GM23248 (cell line): Measurements from ENCODE around the gene GALM. TPM values are rescaled to one million over a fixed set of nuclear protein-coding genes. Genes with fewer than 3 reads are reported as not detected.

ENCODE experiments used
- DNase-seq: peaks from one replicate; pipeline ENCODE4 v3.0.0-alpha.2; 2015
- H2AFZ ChIP-seq: fragments of 200-600 bp; sonication (generic); 2 replicates; pipeline ENCODE4 v1.6.1; 2016; ENCODE audit warnings: antibody characterized with exemption
- H3F3A ChIP-seq: fragments of 200-600 bp; sonication (generic); 2 replicates; pipeline ENCODE4 v1.6.1; 2016; ENCODE audit warnings: mild to moderate bottlenecking, antibody characterized with exemption, mixed run types; ENCODE audit not compliant: insufficient read depth
- H3K27ac ChIP-seq: fragments of 200-600 bp; sonication (generic); 2 replicates; pipeline ENCODE4 v1.5.1; 2016; ENCODE audit warnings: mild to moderate bottlenecking
- H3K27me3 ChIP-seq: fragments of 200-600 bp; sonication (generic); replicated peaks from 2 replicates; pipeline ENCODE4 v1.6.1; 2016; ENCODE audit warnings: mild to moderate bottlenecking; ENCODE audit not compliant: insufficient read depth
- H3K36me3 ChIP-seq: fragments of 200-600 bp; sonication (generic); 2 replicates; pipeline ENCODE4 v1.6.1; 2016; ENCODE audit warnings: low read depth, mild to moderate bottlenecking
- H3K4me1 ChIP-seq: fragments of 200-600 bp; sonication (generic); 2 replicates; pipeline ENCODE4 v1.6.1; 2016; ENCODE audit warnings: mild to moderate bottlenecking; ENCODE audit not compliant: insufficient read depth
- H3K4me2 ChIP-seq: fragments of 200-600 bp; sonication (generic); one replicate; pipeline ENCODE4 v1.6.1; 2016; ENCODE audit warnings: mild to moderate bottlenecking; ENCODE audit not compliant: unreplicated experiment
- H3K4me3 ChIP-seq: fragments of 200-600 bp; sonication (generic); 2 replicates; pipeline ENCODE4 v1.5.1; 2016; ENCODE audit warnings: mild to moderate bottlenecking
- H3K79me2 ChIP-seq: fragments of 200-600 bp; sonication (generic); 2 replicates; pipeline ENCODE4 v1.6.1; 2016; ENCODE audit warnings: mild to moderate bottlenecking; ENCODE audit not compliant: insufficient read depth
- H3K9ac ChIP-seq: fragments of 200-600 bp; sonication (generic); 2 replicates; pipeline ENCODE4 v1.6.1; 2016; ENCODE audit warnings: mild to moderate bottlenecking
- H3K9me2 ChIP-seq: fragments of 200-600 bp; sonication (generic); 2 replicates; pipeline ENCODE4 v1.6.1; 2016; ENCODE audit warnings: mixed run types, mild to moderate bottlenecking, moderate library complexity; ENCODE audit not compliant: insufficient read depth
- H3K9me3 ChIP-seq: fragments of 200-600 bp; sonication (generic); one replicate; pipeline ENCODE4 v1.6.1; 2017; ENCODE audit warnings: low read depth
- H4K20me1 ChIP-seq: fragments of 200-600 bp; sonication (generic); 2 replicates; pipeline ENCODE4 v1.6.0; 2016; ENCODE audit not compliant: insufficient read depth
- EZH2 ChIP-seq: fragments of 200-600 bp; sonication (generic); IDR thresholded peaks from 2 replicates; pipeline ENCODE4 v1.6.1; 2018; ENCODE audit warnings: antibody characterized with exemption, mild to moderate bottlenecking; ENCODE audit not compliant: insufficient read depth, poor library complexity, severe bottlenecking
- EZH2phosphoT487 ChIP-seq: fragments of 200-600 bp; sonication (generic); IDR thresholded peaks from 2 replicates; pipeline ENCODE4 v1.6.1; 2018; ENCODE audit warnings: antibody characterized with exemption, moderate library complexity, mild to moderate bottlenecking, low read depth; ENCODE audit not compliant: insufficient read depth
- WGBS, 2 experiments: methylation state at CpG; one replicate each; pipeline ENCODE4 v1.1.6; 2015 to 2017; ENCODE audit warnings: low lambda C conversion rate in 2 of 2, low coverage in 1 of 2; ENCODE audit errors: missing lambda C conversion rate in 2 of 2; 5-methylcytosine and 5-hydroxymethylcytosine counted together
- in situ Hi-C: fragments of 300-500 bp; cut with MboI; formaldehyde crosslinking; loops from 2 replicates; pipeline ENCODE4 v1.15.0; 2020
- polyA plus RNA-seq: library from polyadenylated mRNA; unstranded; fragments of >200 nt; fragmentation: Nextera tagmentation; extraction: Ambion mirVana; gene quantifications from 2 replicates; pipeline ENCODE4 v1.2.1, GENCODE V29; 2016
- total RNA-seq: library from RNA; depleted of rRNA; stranded (reverse); fragments of >200 nt; shearing (Covaris generic); gene quantifications from 2 replicates; pipeline ENCODE4 v1.2.3, GENCODE V29; 2014

The GALM gene
- total and polyA plus RNA-seq, 2 experiments from 2014 or later: 7.6 to 10.8 TPM

DNA sequence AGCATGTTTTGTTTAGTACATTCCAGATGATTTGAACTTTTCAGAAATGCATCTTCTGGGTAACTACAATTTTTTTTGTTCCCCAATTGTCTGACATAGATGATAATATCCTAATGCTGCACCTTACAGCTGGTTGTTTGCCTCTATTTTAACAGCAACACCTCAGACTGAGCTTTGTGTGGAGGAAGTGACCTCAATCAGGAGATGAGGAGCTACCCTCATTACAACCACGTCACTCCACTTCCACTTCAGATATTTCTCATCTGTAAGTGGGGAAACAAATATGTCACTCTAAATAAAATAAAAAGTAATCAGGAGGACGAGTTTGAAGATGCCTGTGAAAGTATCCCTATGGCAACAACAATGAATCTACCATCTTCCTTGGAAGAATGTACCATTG lies 97.3 kb downstream of the GALM start:
- TF ChIP-seq EZH2phosphoT487: no peak
- no peak for TF ChIP-seq EZH2
- Histone ChIP-seq H3F3A (peaks cover 21% of the 10 kb centered on the region), H4K20me1 (no peaks in the 10 kb centered on the region), H3K4me1 (peaks cover 20% of the 10 kb centered on the region), H3K79me2 (no peaks in the 10 kb centered on the region), H3K27me3 (no peaks in the 10 kb centered on the region), H3K36me3 (no peaks in the 10 kb centered on the region), H3K4me2 (no peak overlapping the region), H2AFZ (no peak overlapping the region), H3K9me2 (no peaks in the 10 kb centered on the region), H3K9ac (no peak overlapping the region), H3K9me3 (no peaks in the 10 kb centered on the region), H3K4me3 (no peak overlapping the region), H3K27ac (no peak overlapping the region)
- WGBS, 2 experiments: 87 to 92% methylated on average over 2 of the region's 2 CpGs
- no peak for DNase-seq
- in situ Hi-C loops: no loop called here

DNA sequence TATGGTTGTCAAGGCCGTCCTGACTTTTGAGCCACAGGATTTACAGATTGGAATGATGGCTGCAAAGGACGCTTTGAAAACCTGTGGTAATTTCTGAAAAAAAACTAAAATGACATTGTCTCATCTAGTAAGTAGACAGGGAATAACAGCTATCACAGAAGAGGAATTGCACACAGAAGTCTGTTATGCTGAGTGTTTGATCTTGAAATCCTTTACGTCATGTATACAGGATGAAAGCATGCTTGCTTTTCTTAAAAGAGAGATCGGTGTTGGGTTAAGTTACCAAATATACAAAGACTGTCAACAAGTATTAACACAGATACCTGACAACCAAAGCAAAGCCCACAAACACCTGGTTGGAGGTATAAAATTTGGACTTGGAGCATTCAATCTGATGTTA lies 97.8 kb downstream of the GALM start:
- Histone ChIP-seq H3K9me3 (no peaks in the 10 kb centered on the region), H3F3A (peaks cover 21% of the 10 kb centered on the region), H2AFZ (no peak overlapping the region), H3K4me1 (peaks cover 20% of the 10 kb centered on the region), H3K4me2 (no peak overlapping the region), H3K9ac (no peak overlapping the region), H3K9me2 (no peaks in the 10 kb centered on the region), H4K20me1 (no peaks in the 10 kb centered on the region), H3K4me3 (no peak overlapping the region), H3K27me3 (no peaks in the 10 kb centered on the region), H3K36me3 (no peaks in the 10 kb centered on the region), H3K27ac (no peak overlapping the region), H3K79me2 (no peaks in the 10 kb centered on the region)
- no peak for DNase-seq
- 99% methylated on average over 4 of the region's 4 CpGs for WGBS, 2 experiments
- no peak for TF ChIP-seq EZH2phosphoT487
- TF ChIP-seq EZH2: no peak
- in situ Hi-C loops: no loop called here

DNA sequence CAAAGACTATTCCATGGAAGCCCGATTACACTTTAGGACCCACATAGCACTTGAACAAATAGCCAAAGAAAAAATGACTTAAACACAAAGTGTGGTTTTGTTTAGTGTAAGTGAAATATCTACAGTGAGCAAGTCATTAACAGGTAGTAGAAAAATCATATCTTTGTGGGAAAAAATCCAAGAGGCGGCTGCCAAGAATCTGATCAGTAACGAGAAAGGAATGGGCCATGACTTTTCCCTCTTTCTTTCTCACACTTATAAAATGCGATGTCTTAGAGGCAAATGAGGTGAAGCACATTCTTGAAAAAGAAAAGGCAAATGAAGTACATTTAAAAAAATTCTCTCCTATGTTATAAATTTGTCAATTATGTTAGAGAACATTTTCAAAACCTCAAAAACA lies 99.2 kb downstream of the GALM start:
- Histone ChIP-seq H3K27ac (peak overlapping the region; percentile 47), H3K9ac (0 out of 2 replicates have a peak overlapping the region, but pooled peaks have one; percentile 3), H3K36me3 (no peaks in the 10 kb centered on the region), H4K20me1 (no peaks in the 10 kb centered on the region), H3F3A (peaks cover 21% of the 10 kb centered on the region), H2AFZ (no peak overlapping the region), H3K9me3 (no peaks in the 10 kb centered on the region), H3K4me2 (peak overlapping the region; percentile 45), H3K4me1 (peaks cover 20% of the 10 kb centered on the region), H3K9me2 (no peaks in the 10 kb centered on the region), H3K79me2 (no peaks in the 10 kb centered on the region), H3K4me3 (no peak overlapping the region), H3K27me3 (no peaks in the 10 kb centered on the region)
- peak; percentile 78 for DNase-seq
- WGBS, 2 experiments: 30 to 34% methylated on average over 4 of the region's 4 CpGs
- TF ChIP-seq EZH2 (no peak), EZH2phosphoT487 (no peak)
- in situ Hi-C loops: no loop called here

DNA sequence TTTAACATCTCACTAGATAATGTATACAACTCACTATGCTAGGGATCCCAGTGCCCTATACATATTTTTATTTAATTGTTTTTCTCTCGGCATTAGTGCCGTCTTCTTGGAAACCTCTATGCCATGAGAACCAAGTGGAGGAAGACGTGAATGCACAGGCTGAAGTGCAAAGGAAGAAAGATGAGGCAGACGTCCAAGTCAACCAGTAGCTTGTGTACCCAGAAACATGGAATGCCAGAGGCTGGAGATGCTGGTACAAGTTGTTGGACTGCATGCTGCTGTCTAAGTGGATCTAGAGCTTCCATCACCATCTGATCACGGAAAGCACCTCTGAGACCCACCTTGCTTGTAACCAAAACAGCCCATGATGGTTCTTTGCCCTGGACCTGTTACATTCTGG lies 99.6 kb downstream of the GALM start:
- H3K9ac ChIP-seq: 0 out of 2 replicates have a peak overlapping the region, but pooled peaks have one; percentile 3

DNA sequence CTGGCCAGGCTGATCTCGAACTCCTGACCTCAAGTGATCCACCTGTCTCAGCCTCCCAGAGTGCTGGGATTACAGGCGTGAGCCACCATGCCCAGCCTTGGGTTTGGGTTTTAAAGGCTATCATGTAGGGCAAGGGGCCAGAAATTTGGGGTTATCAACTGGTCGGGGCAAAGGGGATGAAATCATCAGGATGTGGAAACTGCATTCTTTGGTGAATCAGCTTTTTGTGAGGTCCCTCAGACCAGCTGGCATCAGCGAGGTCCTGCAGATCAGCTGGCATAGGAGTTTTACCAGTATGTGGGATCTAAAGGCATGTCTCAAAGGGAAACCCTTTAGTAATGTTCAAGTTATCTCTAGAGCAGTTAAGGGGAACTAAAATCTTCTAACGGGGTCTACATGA lies 105.7 kb downstream of the GALM start:
- peak; percentile 65 for DNase-seq
- no peaks in the 10 kb centered on the region for H4K20me1 ChIP-seq
- 52 to 59% methylated on average over 5 of the region's 5 CpGs for WGBS, 2 experiments
- H2AFZ ChIP-seq: no peak overlapping the region
- no peak overlapping the region for H3K4me2 ChIP-seq
- H3K27ac ChIP-seq: no peak overlapping the region
- H3K79me2 ChIP-seq: no peaks in the 10 kb centered on the region
- no peaks in the 10 kb centered on the region for H3K36me3 ChIP-seq
- no peaks in the 10 kb centered on the region for H3K9me2 ChIP-seq
- H3K27me3 ChIP-seq: no peaks in the 10 kb centered on the region
- 0 out of 2 replicates have a peak, but pooled peaks cover 4% of the 10 kb centered on the region for H3F3A ChIP-seq
- TF ChIP-seq EZH2phosphoT487 (no peak), EZH2 (no peak)
- no peak overlapping the region for H3K9ac ChIP-seq
- no peaks in the 10 kb centered on the region for H3K4me1 ChIP-seq
- H3K9me3 ChIP-seq: no peaks in the 10 kb centered on the region
- H3K4me3 ChIP-seq: no peak overlapping the region
- in situ Hi-C loops: no loop called here

More for the DNA sequence above, 99.6 kb downstream of the GALM start:
- TF ChIP-seq EZH2: no peak
- H3K4me1 ChIP-seq: peaks cover 20% of the 10 kb centered on the region
- H3K9me2 ChIP-seq: no peaks in the 10 kb centered on the region
- WGBS, 2 experiments: 85 to 93% methylated on average over 5 of the region's 5 CpGs
- no peaks in the 10 kb centered on the region for H4K20me1 ChIP-seq
- no peaks in the 10 kb centered on the region for H3K79me2 ChIP-seq
- H3K27ac ChIP-seq: peak overlapping the region; percentile 47
- H2AFZ ChIP-seq: no peak overlapping the region
- peaks cover 21% of the 10 kb centered on the region for H3F3A ChIP-seq
- no peak for DNase-seq
- in situ Hi-C loops: no loop called here
- peak overlapping the region; percentile 45 for H3K4me2 ChIP-seq
- H3K36me3 ChIP-seq: no peaks in the 10 kb centered on the region
- no peaks in the 10 kb centered on the region for H3K9me3 ChIP-seq
- H3K27me3 ChIP-seq: no peaks in the 10 kb centered on the region
- no peak overlapping the region for H3K4me3 ChIP-seq
